ENCODE data around the gene NGDN. TPM values are rescaled to one million over a fixed set of nuclear protein-coding genes. Genes with fewer than 3 reads are reported as not detected.

Gene NGDN
- total and polyA plus RNA-seq, 2 of the 8 experiments (the other 6 are each of a cell fraction or from before 2014, with no cell fraction given): 39.8 to 48.8 TPM

DNA sequence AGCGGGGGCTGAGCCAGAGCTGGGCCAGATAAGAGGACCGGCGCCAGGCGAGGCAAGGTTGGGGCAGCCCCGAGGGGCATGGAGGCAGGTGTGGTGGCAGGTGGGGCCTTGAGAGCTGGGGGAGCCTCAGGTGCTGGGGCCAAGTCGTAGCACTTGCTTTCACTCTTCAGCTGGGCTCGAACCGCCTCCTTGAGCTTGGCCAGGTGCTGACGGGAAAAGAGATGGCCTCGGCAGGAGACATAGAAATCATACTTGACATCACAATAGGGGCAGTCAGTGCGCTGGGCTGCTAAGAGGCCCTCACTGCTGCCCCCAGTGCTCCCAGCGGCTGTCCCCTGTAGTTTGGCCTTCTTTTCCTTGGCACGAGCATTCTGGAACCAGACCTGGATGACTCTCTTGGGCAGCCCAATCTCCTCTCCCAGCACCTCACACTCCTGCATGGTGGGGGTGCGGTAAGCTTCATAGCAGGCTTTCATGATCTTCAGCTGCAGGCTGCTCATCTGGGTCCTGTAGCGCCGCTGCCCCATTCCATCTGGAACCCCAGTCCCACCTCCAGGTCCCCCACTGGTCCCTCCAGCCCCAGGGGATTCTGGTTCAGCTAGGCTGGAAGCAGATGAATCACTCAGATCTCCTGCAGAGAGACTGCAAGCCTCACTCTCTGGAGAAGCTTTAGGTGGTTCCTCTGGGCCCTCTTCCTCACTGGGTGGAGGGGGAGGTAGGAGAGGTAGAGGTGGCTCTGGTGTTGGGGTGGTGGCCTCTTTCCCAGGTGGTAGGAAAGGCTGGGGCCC lies 53.9 kb downstream of the NGDN start:
- ChIA-PET POLR2A (ENCODE audit: partially characterized antibody) (interaction anchor here (0.7 to 52.7 kb wide), 7 partner anchors 5 to 460 kb away, joined by 3 to 1523 read pairs (median 4); partner anchors contain the start of genes AP1G2, THTPA and ZFHX2), CTCF (ENCODE audit: partially characterized antibody) (interaction anchor here (0.7 to 70.5 kb wide), 7 partner anchors 9 to 67 kb away, joined by 3 to 2092 read pairs (median 5); partner anchors contain the start of genes AP1G2, NGDN, THTPA and ZFHX2)
- Histone ChIP-seq H4K5ac (ENCODE audit: insufficient read length, low read depth, low read length) (no peak overlapping the region), H3K9me3 (ENCODE audit: insufficient read depth in 2 of 2, low read depth in 1 of 2, low read length in 1 of 2) (no peaks in the 10 kb centered on the region), H3K9ac (replicated peaks in 1 of 4; ENCODE audit: extremely low read depth in 1 of 4, low read depth in 3 of 4, low read length in 3 of 4) (no peak overlapping the region), H3K4me3 (ENCODE audit: extremely low read depth in 1 of 4, insufficient read depth in 2 of 4, low read depth in 3 of 4, low read length in 4 of 4) (no peak overlapping the region), H3K4me1 (replicated peaks in 1 of 4; ENCODE audit: control insufficient read depth in 3 of 4, insufficient read depth in 4 of 4, low read length in 3 of 4) (peaks cover 4 to 11% (median 8%) of the 10 kb centered on the region in 4 experiments), H3K36me3 (ENCODE audit: control insufficient read depth in 2 of 4, insufficient read depth in 4 of 4, low read length in 3 of 4) (peaks cover 2 to 40% (median 20%) of the 10 kb centered on the region in 4 experiments), H3K14ac (ENCODE audit: insufficient read length) (no peak overlapping the region), H3K79me1 (ENCODE audit: low read depth, low read length) (no peaks in the 10 kb centered on the region), H3K18ac (ENCODE audit: extremely low read depth, low read length) (no peak overlapping the region), H2BK12ac (ENCODE audit: low read depth, low read length) (no peak overlapping the region), H2BK20ac (ENCODE audit: low read length) (no peak overlapping the region), H3K23me2 (ENCODE audit: low read depth, low read length) (no peaks in the 10 kb centered on the region), H4K91ac (replicated peaks; ENCODE audit: insufficient read length, low read length) (no peak overlapping the region), H2BK120ac (replicated peaks; ENCODE audit: low read depth, low read length) (no peak overlapping the region), H3K27ac (ENCODE audit: low read depth, low read length) (no peak overlapping the region; the same call in 1 of the 2 replicates), H3K56ac (replicated peaks; ENCODE audit: insufficient read length, low read depth, low read length) (no peak overlapping the region), H2AK5ac (ENCODE audit: low read depth, low read length) (no peak overlapping the region), H3K4me2 (ENCODE audit: insufficient read depth in 1 of 2, low read depth in 2 of 2, low read length in 2 of 2) (no peak overlapping the region), H4K8ac (ENCODE audit: extremely low read depth, insufficient read depth, low read length) (no peak overlapping the region), H2AFZ (ENCODE audit: low read length) (no peak overlapping the region), H3K27me3 (replicated peaks in 1 of 4; ENCODE audit: control insufficient read depth in 3 of 4, extremely low read depth in 1 of 4, insufficient read depth in 3 of 4, low read length in 3 of 4) (no peaks in the 10 kb centered on the region), H2BK5ac (ENCODE audit: low read depth, low read length) (no peak overlapping the region), H3K79me2 (ENCODE audit: control insufficient read depth in 1 of 2, insufficient read depth in 2 of 2, low read length in 2 of 2) (no peaks in the 10 kb centered on the region), H4K20me1 (replicated peaks in 1 of 2; ENCODE audit: control insufficient read depth in 1 of 2, insufficient read depth in 2 of 2, low read length in 2 of 2) (peaks cover 0 to 3% of the 10 kb centered on the region in 2 experiments), H3K23ac (ENCODE audit: insufficient read length) (no peak overlapping the region), H3K4ac (replicated peaks; ENCODE audit: insufficient read length, low read depth, low read length) (no peak overlapping the region), H2BK15ac (ENCODE audit: low read length) (no peak overlapping the region)
- 95% methylated on average over 16 of the region's 16 CpGs; no CpG with 5 or more reads in 1 of the 2 experiments for WGBS, 2 experiments (ENCODE audit: extremely low coverage in 1 of 2, insufficient coverage in 1 of 2, insufficient read length in 1 of 2, insufficient replicate concordance in 2 of 2, low coverage in 1 of 2, low lambda C conversion rate in 2 of 2, missing lambda C conversion rate in 1 of 2)
- FAIRE-seq (no peak), DNase-seq (ENCODE audit: low read depth in 1 of 2, low spot score in 2 of 2) (no peak)
- TF ChIP-seq SIRT6 (IDR thresholded peaks at IDR 0.05; ENCODE audit: low read length): no peak
- no peak for TF ChIP-seq EZH2 (IDR thresholded peaks at IDR 0.05; ENCODE audit: low read depth, low read length, severe bottlenecking)
- no peak for TF ChIP-seq SP1 (IDR thresholded peaks at IDR 0.05; ENCODE audit: low read depth, low read length)
- TF ChIP-seq TCF12 (IDR thresholded peaks at IDR 0.05; ENCODE audit: low read depth, low read length): no peak
- no peak for TF ChIP-seq SP4 (IDR thresholded peaks at IDR 0.05; ENCODE audit: low read length)
- no peak for TF ChIP-seq GTF2F1 (IDR thresholded peaks at IDR 0.05; ENCODE audit: borderline replicate concordance, low read depth, low read length)
- no peak for TF ChIP-seq CREB1 (IDR thresholded peaks at IDR 0.05)
- no peak for TF ChIP-seq EP300 (IDR thresholded peaks at IDR 0.05; ENCODE audit: borderline replicate concordance in 1 of 2, low read depth in 2 of 2, low read length in 2 of 2)
- no peak for TF ChIP-seq KDM1A (IDR thresholded peaks at IDR 0.05; ENCODE audit: borderline replicate concordance, low read length)
- no peak for TF ChIP-seq ATF2 (IDR thresholded peaks at IDR 0.05; ENCODE audit: low read length)
- no peak for TF ChIP-seq POLR2A (IDR thresholded peaks at IDR 0.05; ENCODE audit: control extremely low read depth in 1 of 2, low read depth in 2 of 2, low read length in 2 of 2)
